A673 (cell line): ENCODE results near the gene C10orf95. TPM values are rescaled to one million over a fixed set of nuclear protein-coding genes. Genes with fewer than 3 reads are reported as not detected.
A peak's percentile ranks its signal among the peaks of the same experiment; 100 is the strongest.

Experiments
- BruUV-seq: library from RNA; stranded (reverse); fragments of 400-500 nt; replicated peaks from 2 replicates; lab custom pipeline; 2021; lab: Mats Ljungman, UMichigan
- CTCF ChIA-PET: fragments of 300-600 bp; sonication (Branson Sonifier 250); formaldehyde crosslinking; loops from one replicate; lab custom pipeline; 2022; ENCODE audit warnings: antibody characterized with exemption; lab: Charles Lee
- POLR2A ChIA-PET: fragments of 300-600 bp; sonication (Branson Sonifier 250); formaldehyde crosslinking; loops from one replicate; lab custom pipeline; 2022; ENCODE audit warnings: antibody characterized with exemption; ENCODE audit not compliant: low non-redundant PET; lab: Charles Lee
- DNase-seq: peaks from one replicate; pipeline ENCODE4 v3.0.0-alpha.2; 2015; ENCODE audit warnings: low spot score
- H3K27ac ChIP-seq: fragments of 200-600 bp; sonication (generic); 2 replicates; pipeline ENCODE4 v1.5.1; 2016; ENCODE audit warnings: mixed run types, low read depth, mild to moderate bottlenecking, mixed read lengths, antibody characterized with exemption, low read length; ENCODE audit not compliant: poor library complexity, severe bottlenecking
- H3K27me3 ChIP-seq: fragments of 200-600 bp; sonication (generic); replicated peaks from 2 replicates; pipeline ENCODE4 v1.6.1; 2017; ENCODE audit warnings: mixed run types, low read depth, mild to moderate bottlenecking, mixed read lengths, antibody characterized with exemption, low read length; ENCODE audit not compliant: insufficient read depth, poor library complexity
- H3K36me3 ChIP-seq: fragments of 200-600 bp; sonication (generic); 2 replicates; pipeline ENCODE4 v1.6.1; 2016; ENCODE audit warnings: mixed run types, mild to moderate bottlenecking, mixed read lengths, antibody characterized with exemption, low read length; ENCODE audit not compliant: insufficient read depth, poor library complexity, severe bottlenecking
- H3K4me1 ChIP-seq: fragments of 200-600 bp; sonication (generic); 2 replicates; pipeline ENCODE4 v1.6.1; 2017; ENCODE audit warnings: mixed run types, mild to moderate bottlenecking, mixed read lengths, antibody characterized with exemption, low read length; ENCODE audit not compliant: insufficient read depth, poor library complexity, severe bottlenecking
- H3K4me3 ChIP-seq: fragments of 200-600 bp; sonication (generic); 2 replicates; pipeline ENCODE4 v1.5.1; 2016; ENCODE audit warnings: low read depth, mixed run types, mild to moderate bottlenecking, mixed read lengths, low read length; ENCODE audit not compliant: poor library complexity, severe bottlenecking
- H3K9me3 ChIP-seq: fragments of 200-600 bp; sonication (generic); 2 replicates; pipeline ENCODE4 v1.6.1; 2016; ENCODE audit warnings: mixed run types, low read depth, mild to moderate bottlenecking, mixed read lengths, antibody characterized with exemption, low read length; ENCODE audit not compliant: poor library complexity, severe bottlenecking
- CTCF ChIP-seq: fragments of 300-800, 200-600 bp; sonication (generic); conservative IDR thresholded peaks from 2 replicates; pipeline ENCODE4 v1.5.1; 2017; ENCODE audit warnings: low read depth, mild to moderate bottlenecking, antibody characterized with exemption, low read length, moderate library complexity, mixed read lengths
- EZH2 ChIP-seq: fragments of 200-600 bp; sonication (generic); IDR thresholded peaks from 2 replicates; pipeline ENCODE4 v1.6.1; 2017; ENCODE audit warnings: borderline replicate concordance, low read depth, mild to moderate bottlenecking, mixed read lengths, antibody characterized with exemption, low read length; ENCODE audit not compliant: poor library complexity, severe bottlenecking
- intact Hi-C: fragments of 100-400 bp; cut with micrococcal nuclease; formaldehyde crosslinking; loops from one replicate; pipeline ENCODE4 v1.10.0; 2022; ENCODE audit not compliant: unreplicated experiment
- total RNA-seq: library from RNA; stranded (reverse); gene quantifications from 2 replicates; pipeline ENCODE4 v1.2.3, GENCODE V29; 2021

The C10orf95 gene
- total RNA-seq, 1 experiment from 2014 or later: not detected

- no peak for TF ChIP-seq EZH2
- no peak for TF ChIP-seq CTCF
- Histone ChIP-seq H3K4me1 (peaks cover 16% of the 10 kb centered on the region), H3K27ac (peak within 1 kb of the TSS; percentile 83), H3K9me3 (no peaks in the 10 kb centered on the region), H3K4me3 (peak within 1 kb of the TSS; percentile 90), H3K27me3 (no peaks in the 10 kb centered on the region), H3K36me3 (peaks cover 8% of the 10 kb centered on the region)
- POLR2A ChIA-PET: no interaction called here
- DNase-seq: peak; percentile 99
- CTCF ChIA-PET: interaction anchor here (0.6 to 1.5 kb wide), 3 partner anchors 17 to 163 kb away, joined by 3 to 4 read pairs (median 3); no protein-coding TSS in a partner anchor
- intact Hi-C loops: no loop called here
- BruUV-seq: TSS peak; percentile 46
These were observed 30.4 kb downstream of the C10orf95 start, which contains the start of gene FBXL15 for GRCh38 chr10:102420714-102421506. TSS of gene FBXL15 (plus strand) at chr10:102420836. CDS start at chr10:102421130, 294 bp downstream.

GRCh38 chr10:102420181-102420713 lies 31.1 kb downstream of the C10orf95 start:
- no peak for TF ChIP-seq EZH2
- no peak for TF ChIP-seq CTCF
- POLR2A ChIA-PET: no interaction called here
- CTCF ChIA-PET: interaction anchor here (0.6 to 0.8 kb wide), 2 partner anchors 16 to 26 kb away, joined by 3 read pairs; no protein-coding TSS in a partner anchor
- DNase-seq: no peak
- H3K4me3 ChIP-seq: peak overlapping the region; percentile 90
- H3K27ac ChIP-seq: peak overlapping the region; percentile 83
- no peaks in the 10 kb centered on the region for H3K27me3 ChIP-seq
- intact Hi-C loops: no loop called here
- peaks cover 8% of the 10 kb centered on the region for H3K36me3 ChIP-seq
- BruUV-seq: no TSS peak
- H3K9me3 ChIP-seq: no peaks in the 10 kb centered on the region
- H3K4me1 ChIP-seq: peaks cover 16% of the 10 kb centered on the region

- Histone ChIP-seq H3K4me3 (peak overlapping the region; percentile 90), H3K4me1 (peaks cover 16% of the 10 kb centered on the region), H3K36me3 (peaks cover 7% of the 10 kb centered on the region), H3K27ac (peak overlapping the region; percentile 83), H3K9me3 (no peaks in the 10 kb centered on the region), H3K27me3 (no peaks in the 10 kb centered on the region)
- peak; percentile 78 for DNase-seq
- no TSS peak for BruUV-seq
- ChIA-PET POLR2A (no interaction called here), CTCF (no interaction called here)
- intact Hi-C loops: no loop called here
- TF ChIP-seq CTCF (no peak), EZH2 (no peak)
These were observed 31.8 kb downstream of the C10orf95 start for GRCh38 chr10:102419269-102420180.
